GM18868 (cell line): Measurements from ENCODE around the gene MAN1C1.

Source experiments
- ATAC-seq: cut with Tn5 transposase; IDR thresholded peaks from one replicate; pipeline ENCODE4 v1.9.1; 2021; ENCODE audit warnings: mild to moderate bottlenecking, moderate library complexity; ENCODE audit not compliant: unreplicated experiment

Gene MAN1C1

GRCh38 chr1:25826571-25826970, 210.0 kb downstream of the MAN1C1 start:
- ATAC-seq = no peak

GRCh38 chr1:25828491-25828890, 211.9 kb downstream of the MAN1C1 start:
- ATAC-seq = no peak

DNA sequence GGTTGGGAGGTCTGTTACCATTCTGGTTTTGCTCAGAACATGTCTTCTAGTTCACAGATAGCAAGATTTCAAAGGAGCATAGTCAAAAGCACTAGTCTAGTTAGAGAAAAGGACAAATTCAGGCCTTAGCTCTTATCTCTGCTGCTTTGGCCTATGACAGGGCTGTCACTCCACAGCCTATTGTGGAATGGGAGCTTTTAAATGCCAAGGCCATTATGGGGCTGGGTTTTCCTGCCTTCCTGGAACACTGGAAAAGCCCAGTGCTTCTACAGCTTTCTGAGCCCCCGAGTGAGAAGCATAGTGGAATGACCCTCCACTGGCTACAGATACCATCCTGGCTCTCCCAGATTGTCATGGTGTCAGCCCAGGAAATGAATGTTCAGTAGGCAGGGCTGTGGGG, 212.5 kb downstream of the MAN1C1 start:
- no peak for ATAC-seq

- no peak for ATAC-seq
Measured at GRCh38 chr1:25831569-25832196, 215.1 kb downstream of the MAN1C1 start.

- no peak for ATAC-seq
Measured at GRCh38 chr1:25832336-25833037, 215.9 kb downstream of the MAN1C1 start.

- no peak for ATAC-seq
Measured at GRCh38 chr1:25833158-25833557, 216.6 kb downstream of the MAN1C1 start.
